Sigmoid colon (tissue), 7 donors: ENCODE data around the gene FTO. TPM values are rescaled to one million over a fixed set of nuclear protein-coding genes. Genes with fewer than 3 reads are reported as not detected.

Experiments
- DNase-seq: peaks from one replicate; pipeline ENCODE4 v3.0.0-alpha.2; 2019
- H3K27ac ChIP-seq, 4 donors: fragments of 200-600 bp; sonication (generic); one replicate each; pipeline ENCODE4 v1.5.1; 2016 to 2019; ENCODE audit warnings: mild to moderate bottlenecking in 1 of 4
- H3K27me3 ChIP-seq, 3 donors: fragments of 200-600 bp; sonication (generic); one replicate each; pipeline ENCODE4 v1.5.1; 2019; ENCODE audit warnings: mild to moderate bottlenecking in 1 of 3
- H3K36me3 ChIP-seq, 4 donors: fragments of 200-600 bp; sonication (generic); one replicate each; pipeline ENCODE4 v1.5.1; 2016 to 2019
- H3K4me1 ChIP-seq, 4 donors: fragments of 200-600 bp; sonication (generic); one replicate each; pipeline ENCODE4 v1.5.1; 2017 to 2019
- H3K4me3 ChIP-seq, 4 donors: fragments of 200-600 bp; sonication (generic); one replicate each; pipeline ENCODE4 v1.5.1; 2017 to 2019; ENCODE audit warnings: mild to moderate bottlenecking in 2 of 4, moderate library complexity in 1 of 4
- H3K9me3 ChIP-seq, 4 donors: fragments of 200-600 bp in 3 of 4; sonication (generic) in 3 of 4; one replicate each; pipeline versions ENCODE4 v1.5.1 to v1.6.1; 2013 to 2019
- EP300 ChIP-seq, 4 donors: sonication (generic); formaldehyde crosslinking; IDR thresholded peaks; one replicate each; pipeline ENCODE4 v1.6.1; 2017; ENCODE audit warnings: antibody characterized with exemption in 4 of 4
- POLR2A ChIP-seq, 2 donors: fragments of 450-650 bp; IDR thresholded peaks; one replicate each; pipeline ENCODE4 v1.6.1; 2016; ENCODE audit warnings: antibody characterized with exemption in 2 of 2, mild to moderate bottlenecking in 2 of 2, moderate library complexity in 2 of 2
- POLR2AphosphoS5 ChIP-seq, 4 donors: sonication (generic); formaldehyde crosslinking; IDR thresholded peaks; one replicate each; pipeline ENCODE4 v1.6.1; 2017; ENCODE audit warnings: antibody characterized with exemption in 4 of 4
- WGBS, 2 donors: extraction: QIAGEN DNeasy Blood & Tissue Kit; methylation state at CpG; one replicate each; pipeline ENCODE4 v1.1.7; 2013; 5-methylcytosine and 5-hydroxymethylcytosine counted together
- intact Hi-C: fragments of 100-400 bp; cut with DNase I; formaldehyde crosslinking; loops from one replicate; pipeline ENCODE4 v1.15.1; 2023
- polyA plus RNA-seq, 3 donors: library from polyadenylated mRNA; stranded (reverse); fragments of 200-250 nt; gene quantifications; one replicate each; pipeline ENCODE4 v1.2.3, GENCODE V29; 2013
- total RNA-seq, 4 donors: library from RNA; depleted of rRNA; stranded (reverse); fragments of >200 nt; gene quantifications; one replicate each; pipeline ENCODE4 v1.1.0, GENCODE V29; 2016
- TF ChIP-seq, protein P1 (sequence below), 4 experiments: fragments of 450-650 bp in 3 of 4; fragments of 200-600 bp in 1 of 4; IDR thresholded peaks; one replicate each; pipeline ENCODE4 v1.5.1; 2016 to 2019; ENCODE audit warnings: antibody characterized with exemption in 4 of 4, mild to moderate bottlenecking in 3 of 4, moderate library complexity in 2 of 4
- donor health status: healthy with polysubstance abuse.
- donor health status: Bipolar disorder and iron deficiency.
- donor health status: healthy.

The FTO gene
- total and polyA plus RNA-seq, 7 donors, result 9.9 to 97.2 (median 77.8) TPM

DNA sequence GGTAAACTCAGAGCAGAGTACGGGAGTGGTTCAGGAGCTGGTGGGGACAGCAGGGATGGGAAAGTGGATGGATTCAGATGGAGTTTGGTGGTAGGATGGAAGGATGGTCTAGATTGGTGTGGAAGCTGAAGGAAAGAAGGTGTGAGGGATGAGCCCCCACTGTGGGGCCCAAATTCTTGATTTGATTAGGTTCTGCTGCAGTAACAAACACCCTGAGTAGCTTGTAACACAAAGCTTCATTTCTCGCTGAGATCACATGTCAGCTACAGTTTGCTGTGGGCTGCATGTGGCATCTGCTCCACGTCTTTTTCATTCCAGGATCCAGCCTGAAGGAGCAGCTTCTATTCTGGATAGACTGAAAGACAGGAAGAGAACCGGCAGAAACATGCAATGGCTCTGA lies 438.8 kb downstream of the FTO start:
- TF ChIP-seq POLR2AphosphoS5 (IDR thresholded peaks at IDR 0.05), result no peak
- TF ChIP-seq, protein P1, sequence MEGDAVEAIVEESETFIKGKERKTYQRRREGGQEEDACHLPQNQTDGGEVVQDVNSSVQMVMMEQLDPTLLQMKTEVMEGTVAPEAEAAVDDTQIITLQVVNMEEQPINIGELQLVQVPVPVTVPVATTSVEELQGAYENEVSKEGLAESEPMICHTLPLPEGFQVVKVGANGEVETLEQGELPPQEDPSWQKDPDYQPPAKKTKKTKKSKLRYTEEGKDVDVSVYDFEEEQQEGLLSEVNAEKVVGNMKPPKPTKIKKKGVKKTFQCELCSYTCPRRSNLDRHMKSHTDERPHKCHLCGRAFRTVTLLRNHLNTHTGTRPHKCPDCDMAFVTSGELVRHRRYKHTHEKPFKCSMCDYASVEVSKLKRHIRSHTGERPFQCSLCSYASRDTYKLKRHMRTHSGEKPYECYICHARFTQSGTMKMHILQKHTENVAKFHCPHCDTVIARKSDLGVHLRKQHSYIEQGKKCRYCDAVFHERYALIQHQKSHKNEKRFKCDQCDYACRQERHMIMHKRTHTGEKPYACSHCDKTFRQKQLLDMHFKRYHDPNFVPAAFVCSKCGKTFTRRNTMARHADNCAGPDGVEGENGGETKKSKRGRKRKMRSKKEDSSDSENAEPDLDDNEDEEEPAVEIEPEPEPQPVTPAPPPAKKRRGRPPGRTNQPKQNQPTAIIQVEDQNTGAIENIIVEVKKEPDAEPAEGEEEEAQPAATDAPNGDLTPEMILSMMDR (IDR thresholded peaks at IDR 0.05), result no peak
- Histone ChIP-seq H3K4me3 (no peak overlapping the region), H3K27ac (no peak overlapping the region), H3K36me3 (no peaks in the 10 kb centered on the region), H3K4me1 (no peaks in the 10 kb centered on the region), H3K27me3 (no peaks in the 10 kb centered on the region), H3K9me3 (peaks cover 0 to 4% (median 0%) of the 10 kb centered on the region in 4 donors)
- WGBS, 2 donors, result 85 to 86% methylated on average over 4 of the region's 4 CpGs
- DNase-seq, result no peak
- intact Hi-C loops, result no loop called here

DNA sequence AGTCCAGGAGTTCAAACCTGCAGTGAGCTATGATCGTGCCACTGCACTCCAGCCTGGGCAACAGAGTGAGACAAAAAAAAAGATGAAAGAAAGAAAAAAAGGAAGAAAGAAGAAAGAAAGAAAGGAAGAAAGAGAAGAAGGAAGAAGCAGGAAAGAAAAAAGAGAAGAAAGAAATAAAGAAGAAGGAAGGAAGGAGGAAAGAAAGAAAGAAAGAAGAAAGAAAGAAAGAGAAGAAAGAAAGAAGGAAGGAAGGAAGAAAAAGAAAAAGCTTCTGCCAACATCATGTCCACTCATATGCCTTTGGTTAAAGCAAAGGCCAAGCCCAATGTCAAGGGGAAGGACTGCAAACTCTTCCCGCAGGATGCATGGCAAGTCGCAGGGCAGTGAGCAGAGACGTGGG lies 439.5 kb downstream of the FTO start:
- H3K27me3 ChIP-seq, result no peaks in the 10 kb centered on the region
- no peak for DNase-seq
- no peak overlapping the region for H3K27ac ChIP-seq
- no peaks in the 10 kb centered on the region for H3K4me1 ChIP-seq
- H3K4me3 ChIP-seq, result no peak overlapping the region
- intact Hi-C loops, result no loop called here
- no peaks in the 10 kb centered on the region for H3K9me3 ChIP-seq
- 87 to 95% methylated on average over 4 of the region's 4 CpGs for WGBS, 2 donors
- no peaks in the 10 kb centered on the region for H3K36me3 ChIP-seq
- TF ChIP-seq POLR2AphosphoS5 (IDR thresholded peaks at IDR 0.05) (no peak), POLR2A (IDR thresholded peaks at IDR 0.05) (no peak), EP300 (IDR thresholded peaks at IDR 0.05) (no peak)
- TF ChIP-seq, protein P1 (IDR thresholded peaks at IDR 0.05), result no peak

DNA sequence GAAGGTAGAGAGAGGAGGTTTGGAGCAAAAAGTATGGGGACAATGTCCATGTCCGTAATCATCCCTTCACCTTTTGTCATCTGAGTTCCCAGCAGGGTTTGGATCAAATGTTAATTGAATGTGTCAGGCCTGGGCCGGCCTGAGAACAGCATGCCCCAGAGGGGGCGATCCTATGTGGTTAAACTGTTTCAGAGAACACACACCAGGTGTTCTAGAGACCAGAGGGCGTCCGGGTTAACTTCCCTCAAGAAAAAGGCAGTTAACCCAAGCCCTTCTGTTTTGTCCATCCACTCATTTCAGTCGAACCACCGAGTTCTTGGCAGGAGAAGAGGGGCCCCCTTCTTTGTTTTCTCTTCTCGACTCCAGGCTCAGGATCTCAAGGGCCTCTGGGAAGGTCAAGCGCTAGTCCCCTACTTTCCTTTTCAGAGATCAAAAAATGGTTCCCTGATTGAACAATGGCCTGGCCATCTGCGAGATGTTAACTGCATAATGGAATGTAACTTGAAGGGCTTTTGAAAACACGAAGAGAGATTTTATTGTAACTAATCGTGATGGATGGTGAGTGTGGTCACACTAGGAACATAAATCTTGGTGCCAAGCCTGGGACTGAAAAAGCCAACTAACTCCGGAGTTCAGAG lies 440.1 kb downstream of the FTO start:
- Histone ChIP-seq H3K4me1 (no peaks in the 10 kb centered on the region), H3K27me3 (no peaks in the 10 kb centered on the region), H3K4me3 (no peak overlapping the region), H3K9me3 (no peaks in the 10 kb centered on the region), H3K27ac (no peak overlapping the region), H3K36me3 (no peaks in the 10 kb centered on the region)
- WGBS, 2 donors, result 39 to 73% methylated on average over 13 of the region's 13 CpGs
- intact Hi-C loops, result no loop called here
- no peak for DNase-seq
- TF ChIP-seq EP300 (IDR thresholded peaks at IDR 0.05), result no peak

DNA sequence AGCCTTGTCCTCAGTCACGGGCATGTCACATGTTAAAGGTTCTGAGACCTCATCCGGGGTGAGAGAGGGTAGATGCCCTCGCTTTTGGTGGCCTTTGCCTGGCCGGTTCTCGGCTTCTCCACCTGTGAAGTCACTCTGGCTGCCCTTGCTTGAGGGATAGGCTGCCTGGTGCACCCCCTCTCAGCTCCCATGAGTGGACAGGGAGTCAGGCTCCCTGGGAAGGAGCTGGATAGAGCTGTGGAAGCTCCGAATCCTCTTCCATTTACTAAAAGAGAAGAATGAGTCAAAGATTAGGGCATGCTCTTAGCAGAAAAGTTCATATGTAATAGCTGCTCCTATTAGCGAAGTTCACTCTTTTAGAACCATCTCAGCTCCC lies 440.6 kb downstream of the FTO start:
- 82 to 84% methylated on average over 7 of the region's 7 CpGs for WGBS, 2 donors
- intact Hi-C loops, result no loop called here
- H3K4me1 ChIP-seq, result no peaks in the 10 kb centered on the region
- H3K4me3 ChIP-seq, result no peak overlapping the region
- no peaks in the 10 kb centered on the region for H3K9me3 ChIP-seq
- TF ChIP-seq POLR2A (IDR thresholded peaks at IDR 0.05), result no peak
- TF ChIP-seq POLR2AphosphoS5 (IDR thresholded peaks at IDR 0.05), result no peak
- no peak for TF ChIP-seq EP300 (IDR thresholded peaks at IDR 0.05)
- TF ChIP-seq, protein P1 (IDR thresholded peaks at IDR 0.05), result no peak
- no peaks in the 10 kb centered on the region for H3K36me3 ChIP-seq
- no peak for DNase-seq
- H3K27ac ChIP-seq, result no peak overlapping the region
- no peaks in the 10 kb centered on the region for H3K27me3 ChIP-seq

DNA sequence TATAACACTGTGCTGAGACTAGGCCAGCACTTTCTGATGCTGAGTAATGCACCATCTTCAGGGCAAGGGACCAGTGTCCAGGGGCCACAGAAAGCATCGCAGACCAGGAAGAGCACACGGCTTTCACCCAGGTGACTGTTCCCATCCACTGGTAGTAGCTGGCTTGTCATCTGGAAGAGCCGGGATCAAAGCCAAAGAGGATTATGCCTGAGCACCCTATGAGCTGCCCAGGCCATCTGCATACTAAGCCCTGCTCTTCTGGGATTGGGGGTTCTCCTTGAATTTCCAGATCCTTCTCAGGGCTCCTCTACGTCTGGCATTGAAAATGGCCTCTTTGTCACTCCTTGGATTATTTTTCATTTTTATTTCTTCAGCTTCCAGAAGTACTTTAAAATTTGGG lies 441.9 kb downstream of the FTO start:
- H3K27ac ChIP-seq, result no peak overlapping the region
- intact Hi-C loops, result no loop called here
- WGBS, 2 donors, result 79 to 91% methylated on average over 4 of the region's 4 CpGs

More for the DNA sequence above, 441.9 kb downstream of the FTO start:
- no peaks in the 10 kb centered on the region for H3K4me1 ChIP-seq
- no peak overlapping the region for H3K4me3 ChIP-seq
- H3K27me3 ChIP-seq, result no peaks in the 10 kb centered on the region
- no peaks in the 10 kb centered on the region for H3K9me3 ChIP-seq
- H3K36me3 ChIP-seq, result no peaks in the 10 kb centered on the region
- DNase-seq, result no peak
- TF ChIP-seq EP300 (IDR thresholded peaks at IDR 0.05) (no peak), POLR2AphosphoS5 (IDR thresholded peaks at IDR 0.05) (no peak), POLR2A (IDR thresholded peaks at IDR 0.05) (no peak)
- TF ChIP-seq, protein P1 (IDR thresholded peaks at IDR 0.05), result no peak
